ENCODE measurements around the gene AKNA. TPM values are rescaled to one million over a fixed set of nuclear protein-coding genes. Genes with fewer than 3 reads are reported as not detected.

The AKNA gene
- total RNA-seq, 1 experiment from 2014 or later: 29.3 TPM

DNA sequence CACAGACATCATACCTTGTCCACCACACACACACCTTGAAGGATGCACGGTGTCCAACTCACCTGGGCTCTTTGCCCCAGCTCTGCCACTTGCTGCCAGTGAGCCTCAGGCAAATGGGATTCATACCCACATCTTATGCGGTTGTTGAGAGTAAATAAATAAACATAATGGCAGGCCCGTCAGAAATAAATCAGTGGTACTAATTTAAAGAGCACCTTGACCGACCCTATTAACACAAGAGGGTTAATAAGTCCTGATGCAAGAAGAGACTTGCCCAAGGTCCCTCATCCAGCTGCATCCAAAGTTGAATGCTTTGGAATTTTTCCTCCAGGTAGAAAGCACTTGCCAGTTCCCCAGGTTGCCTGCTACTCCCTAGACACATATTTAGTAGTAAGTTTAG lies 11.6 kb upstream of the AKNA start:
- no peaks in the 10 kb centered on the region for H3K9me3 Mint-ChIP-seq
- H3K36me3 Mint-ChIP-seq: no peaks in the 10 kb centered on the region
- H3K27me3 Mint-ChIP-seq (ENCODE audit: low read depth): no peaks in the 10 kb centered on the region
- POLR2A ChIA-PET: interaction anchor here (0.6 kb wide), 1 partner anchor 916 kb away, joined by 4 read pairs; no protein-coding TSS in a partner anchor
- TF ChIP-seq ZNF138 (CRISPR knock-in tag; conservative IDR thresholded peaks at IDR 0.05) (no peak), OVOL2 (CRISPR knock-in tag; IDR thresholded peaks at IDR 0.05; ENCODE audit: borderline replicate concordance) (no peak), NFE2L1 (CRISPR knock-in tag; IDR thresholded peaks at IDR 0.05) (no peak), PRRX2 (CRISPR knock-in tag; IDR thresholded peaks at IDR 0.05) (no peak), PRDM15 (CRISPR knock-in tag; IDR thresholded peaks at IDR 0.05) (no peak)
- TF ChIP-seq, protein P1, sequence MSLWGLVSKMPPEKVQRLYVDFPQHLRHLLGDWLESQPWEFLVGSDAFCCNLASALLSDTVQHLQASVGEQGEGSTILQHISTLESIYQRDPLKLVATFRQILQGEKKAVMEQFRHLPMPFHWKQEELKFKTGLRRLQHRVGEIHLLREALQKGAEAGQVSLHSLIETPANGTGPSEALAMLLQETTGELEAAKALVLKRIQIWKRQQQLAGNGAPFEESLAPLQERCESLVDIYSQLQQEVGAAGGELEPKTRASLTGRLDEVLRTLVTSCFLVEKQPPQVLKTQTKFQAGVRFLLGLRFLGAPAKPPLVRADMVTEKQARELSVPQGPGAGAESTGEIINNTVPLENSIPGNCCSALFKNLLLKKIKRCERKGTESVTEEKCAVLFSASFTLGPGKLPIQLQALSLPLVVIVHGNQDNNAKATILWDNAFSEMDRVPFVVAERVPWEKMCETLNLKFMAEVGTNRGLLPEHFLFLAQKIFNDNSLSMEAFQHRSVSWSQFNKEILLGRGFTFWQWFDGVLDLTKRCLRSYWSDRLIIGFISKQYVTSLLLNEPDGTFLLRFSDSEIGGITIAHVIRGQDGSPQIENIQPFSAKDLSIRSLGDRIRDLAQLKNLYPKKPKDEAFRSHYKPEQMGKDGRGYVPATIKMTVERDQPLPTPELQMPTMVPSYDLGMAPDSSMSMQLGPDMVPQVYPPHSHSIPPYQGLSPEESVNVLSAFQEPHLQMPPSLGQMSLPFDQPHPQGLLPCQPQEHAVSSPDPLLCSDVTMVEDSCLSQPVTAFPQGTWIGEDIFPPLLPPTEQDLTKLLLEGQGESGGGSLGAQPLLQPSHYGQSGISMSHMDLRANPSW (CRISPR knock-in tag; conservative IDR thresholded peaks at IDR 0.05; ENCODE audit: low read depth): no peak
- CTCF ChIA-PET: interaction anchor here (0.7 to 2.5 kb wide), 4 partner anchors 10 to 109 kb away, joined by 3 to 8 read pairs (median 4); no protein-coding TSS in a partner anchor
- DNase-seq (ENCODE audit: low spot score): no peak
- peaks cover 33% of the 10 kb centered on the region for H3K4me1 Mint-ChIP-seq
- no peak for ATAC-seq
- H3K4me3 Mint-ChIP-seq: no peak overlapping the region
- H3K27ac Mint-ChIP-seq: no peak overlapping the region

GRCh38 chr9:114397848-114398605 lies 10.2 kb upstream of the AKNA start:
- peak; percentile 87 for ATAC-seq
- POLR2A ChIA-PET: interaction anchor here (2.0 to 2.5 kb wide), 4 partner anchors 10 to 190 kb away, joined by 5 to 13 read pairs (median 8); partner anchors contain the start of genes AKNA and ATP6V1G1
- TF ChIP-seq NR3C1 (CRISPR knock-in tag; conservative IDR thresholded peaks at IDR 0.05; ENCODE audit: low read depth) (no peak), TEAD1 (CRISPR knock-in tag; IDR thresholded peaks at IDR 0.05) (no peak), ZNF671 (CRISPR knock-in tag; IDR thresholded peaks at IDR 0.05) (no peak), NFE2L1 (CRISPR knock-in tag; IDR thresholded peaks at IDR 0.05) (no peak), AFF4 (CRISPR knock-in tag; IDR thresholded peaks at IDR 0.05; ENCODE audit: borderline replicate concordance) (no peak), MAX (CRISPR knock-in tag; IDR thresholded peaks at IDR 0.05) (no peak; the same call in 1 of the 2 replicates), ZNF281 (CRISPR knock-in tag; IDR thresholded peaks at IDR 0.05) (no peak), FOXK1 (CRISPR knock-in tag; IDR thresholded peaks at IDR 0.05) (no peak), OVOL2 (CRISPR knock-in tag; IDR thresholded peaks at IDR 0.05; ENCODE audit: borderline replicate concordance) (no peak), CREB1 (CRISPR knock-in tag; IDR thresholded peaks at IDR 0.05) (no peak)
- TF ChIP-seq, protein P2, sequence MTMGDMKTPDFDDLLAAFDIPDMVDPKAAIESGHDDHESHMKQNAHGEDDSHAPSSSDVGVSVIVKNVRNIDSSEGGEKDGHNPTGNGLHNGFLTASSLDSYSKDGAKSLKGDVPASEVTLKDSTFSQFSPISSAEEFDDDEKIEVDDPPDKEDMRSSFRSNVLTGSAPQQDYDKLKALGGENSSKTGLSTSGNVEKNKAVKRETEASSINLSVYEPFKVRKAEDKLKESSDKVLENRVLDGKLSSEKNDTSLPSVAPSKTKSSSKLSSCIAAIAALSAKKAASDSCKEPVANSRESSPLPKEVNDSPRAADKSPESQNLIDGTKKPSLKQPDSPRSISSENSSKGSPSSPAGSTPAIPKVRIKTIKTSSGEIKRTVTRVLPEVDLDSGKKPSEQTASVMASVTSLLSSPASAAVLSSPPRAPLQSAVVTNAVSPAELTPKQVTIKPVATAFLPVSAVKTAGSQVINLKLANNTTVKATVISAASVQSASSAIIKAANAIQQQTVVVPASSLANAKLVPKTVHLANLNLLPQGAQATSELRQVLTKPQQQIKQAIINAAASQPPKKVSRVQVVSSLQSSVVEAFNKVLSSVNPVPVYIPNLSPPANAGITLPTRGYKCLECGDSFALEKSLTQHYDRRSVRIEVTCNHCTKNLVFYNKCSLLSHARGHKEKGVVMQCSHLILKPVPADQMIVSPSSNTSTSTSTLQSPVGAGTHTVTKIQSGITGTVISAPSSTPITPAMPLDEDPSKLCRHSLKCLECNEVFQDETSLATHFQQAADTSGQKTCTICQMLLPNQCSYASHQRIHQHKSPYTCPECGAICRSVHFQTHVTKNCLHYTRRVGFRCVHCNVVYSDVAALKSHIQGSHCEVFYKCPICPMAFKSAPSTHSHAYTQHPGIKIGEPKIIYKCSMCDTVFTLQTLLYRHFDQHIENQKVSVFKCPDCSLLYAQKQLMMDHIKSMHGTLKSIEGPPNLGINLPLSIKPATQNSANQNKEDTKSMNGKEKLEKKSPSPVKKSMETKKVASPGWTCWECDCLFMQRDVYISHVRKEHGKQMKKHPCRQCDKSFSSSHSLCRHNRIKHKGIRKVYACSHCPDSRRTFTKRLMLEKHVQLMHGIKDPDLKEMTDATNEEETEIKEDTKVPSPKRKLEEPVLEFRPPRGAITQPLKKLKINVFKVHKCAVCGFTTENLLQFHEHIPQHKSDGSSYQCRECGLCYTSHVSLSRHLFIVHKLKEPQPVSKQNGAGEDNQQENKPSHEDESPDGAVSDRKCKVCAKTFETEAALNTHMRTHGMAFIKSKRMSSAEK (CRISPR knock-in tag; IDR thresholded peaks at IDR 0.05; ENCODE audit: borderline replicate concordance): no peak

More at GRCh38 chr9:114397848-114398605, 10.2 kb upstream of the AKNA start:
- DNase-seq (ENCODE audit: low spot score): peak; percentile 98
- peak overlapping the region; percentile 95 for H3K27ac Mint-ChIP-seq
- H3K4me1 Mint-ChIP-seq: peaks cover 36% of the 10 kb centered on the region
- peak overlapping the region; percentile 93 for H3K4me3 Mint-ChIP-seq
- H3K27me3 Mint-ChIP-seq (ENCODE audit: low read depth): no peaks in the 10 kb centered on the region
- H3K9me3 Mint-ChIP-seq: no peaks in the 10 kb centered on the region
- no peaks in the 10 kb centered on the region for H3K36me3 Mint-ChIP-seq
- CTCF ChIA-PET: interaction anchor here (1.0 to 2.9 kb wide), 5 partner anchors 7 to 59 kb away, joined by 3 to 13 read pairs (median 5); partner anchors contain the start of gene AKNA
